Ureter (tissue), 1 donor: Measurements from ENCODE around the gene VSIG2. TPM values are rescaled to one million over a fixed set of nuclear protein-coding genes. Genes with fewer than 3 reads are reported as not detected.

Experiments used
- DNase-seq: peaks from one replicate; pipeline ENCODE4 v3.0.0-alpha.2; 2020; ENCODE audit warnings: low spot score
- total RNA-seq: library from RNA; stranded (reverse); gene quantifications from one replicate; pipeline ENCODE4 v1.2.4, GENCODE V29; 2023
- donor health status: DM: yes; HTN: yes; CAD: no.

Gene VSIG2
- total RNA-seq, 1 donor from 2014 or later = 215 TPM

- no peak for DNase-seq
Observed at GRCh38 chr11:124748481-124749343, 3.3 kb downstream of the VSIG2 start.

- DNase-seq = no peak
Observed at GRCh38 chr11:124748100-124748418, 4.0 kb downstream of the VSIG2 start.

DNA sequence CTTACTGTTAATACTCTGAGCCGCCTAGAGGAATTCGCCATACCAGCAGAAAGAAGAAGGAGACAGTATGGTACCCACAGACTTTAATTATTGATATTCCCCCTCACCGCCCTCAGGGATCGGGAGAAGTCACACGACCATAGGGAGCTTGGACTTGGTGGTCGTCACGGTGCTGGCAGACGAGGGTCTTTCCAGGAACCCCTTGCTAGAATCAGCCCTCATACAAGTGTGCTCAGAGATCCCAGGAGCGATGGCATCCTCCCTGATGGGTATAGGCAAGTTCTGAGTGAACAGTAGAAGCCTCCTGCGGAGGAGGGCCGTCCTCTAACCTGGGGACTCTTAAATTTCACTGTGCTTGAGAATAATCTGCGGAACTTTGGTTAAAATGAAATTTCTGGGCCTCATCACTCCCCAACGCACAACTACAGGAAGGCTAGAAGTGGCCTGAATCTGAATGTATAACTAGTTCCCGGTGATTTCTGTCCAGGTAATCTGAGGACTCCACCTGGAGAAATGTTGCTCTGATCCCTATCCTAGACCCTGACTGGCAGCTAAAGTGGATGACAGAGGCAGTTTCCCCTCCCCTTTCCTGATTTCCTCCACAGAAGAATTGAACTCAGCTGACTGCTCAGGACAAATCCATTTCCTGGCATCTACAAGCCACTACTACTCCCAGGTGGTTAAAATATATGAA is 4.5 kb downstream of the VSIG2 start:
- no peak for DNase-seq

GRCh38 chr11:124746621-124747243 is 5.3 kb downstream of the VSIG2 start:
- DNase-seq = peak; percentile 87

- DNase-seq = no peak
Observed at GRCh38 chr11:124745835-124746620, 6.0 kb downstream of the VSIG2 start.

GRCh38 chr11:124745270-124745834 is 6.7 kb downstream of the VSIG2 start:
- no peak for DNase-seq

- DNase-seq = no peak
Observed at GRCh38 chr11:124743050-124743449, 9.0 kb downstream of the VSIG2 start.

- DNase-seq = no peak
Observed at GRCh38 chr11:124742555-124742954, 9.5 kb downstream of the VSIG2 start.

- DNase-seq = no peak
Observed at GRCh38 chr11:124740277-124740882, 11.7 kb downstream of the VSIG2 start.

GRCh38 chr11:124739479-124740276 is 12.4 kb downstream of the VSIG2 start, which contains the start of gene NRGN:
Gene NRGN (plus strand): TSS chr11:124739942. CDS start chr11:124740085, 143 bp downstream.
- peak; percentile 90 for DNase-seq

GRCh38 chr11:124738713-124739478 is 13.2 kb downstream of the VSIG2 start:
- no peak for DNase-seq

DNA sequence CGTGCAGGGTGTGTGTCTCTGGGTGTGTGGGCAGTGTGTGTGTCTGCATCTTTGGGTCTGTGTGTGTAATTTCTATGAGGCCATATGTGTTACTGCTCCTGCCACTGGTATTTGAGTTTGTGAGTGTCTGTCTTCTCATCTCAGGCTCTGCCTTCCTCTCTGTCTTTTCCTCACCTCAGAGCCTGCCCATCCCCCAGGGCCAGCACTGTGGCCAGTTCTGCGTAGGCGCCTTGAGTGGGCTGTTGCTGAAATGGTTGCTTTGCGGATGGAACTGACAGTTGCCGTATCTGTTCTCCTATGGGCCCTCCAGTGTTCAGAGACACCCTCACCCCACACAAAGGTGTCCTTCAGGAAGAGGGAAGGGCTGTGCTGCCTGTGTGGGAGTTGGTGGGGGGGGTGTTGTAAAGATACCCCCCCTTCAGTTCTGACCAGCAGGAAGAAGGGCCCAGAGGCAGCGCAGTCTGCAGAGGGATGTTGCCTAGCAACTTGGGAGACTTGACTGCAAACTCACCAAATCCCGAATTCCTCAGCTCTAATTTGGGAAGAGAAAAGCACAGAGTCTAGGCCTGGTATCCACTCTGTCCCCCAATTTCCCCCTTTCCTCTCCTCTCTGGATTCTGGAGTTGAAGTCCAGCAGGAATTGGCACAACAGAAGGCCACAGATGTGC is 14.3 kb downstream of the VSIG2 start:
- DNase-seq = no peak

- no peak for DNase-seq
Observed at GRCh38 chr11:124736736-124737135, 15.3 kb downstream of the VSIG2 start.

DNA sequence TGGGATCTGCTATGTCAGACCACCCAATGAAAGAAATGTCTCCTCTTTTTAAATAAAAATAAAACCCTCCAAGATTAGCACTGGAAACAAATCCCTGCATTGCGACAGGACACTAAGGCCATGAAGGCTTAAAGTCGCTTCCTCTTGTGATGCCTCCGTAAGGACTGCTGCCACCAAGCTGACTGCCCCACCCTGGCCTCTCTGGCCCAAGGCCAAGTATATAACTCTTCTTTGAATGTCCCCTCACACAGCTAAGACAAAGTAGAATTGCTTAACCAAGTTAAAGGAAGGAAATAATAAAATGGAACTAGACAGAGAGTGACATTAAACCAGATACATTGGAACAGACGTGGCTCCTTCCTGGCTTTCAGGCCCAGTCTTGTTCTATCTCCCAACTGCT is 19.8 kb downstream of the VSIG2 start:
- DNase-seq = no peak

DNA sequence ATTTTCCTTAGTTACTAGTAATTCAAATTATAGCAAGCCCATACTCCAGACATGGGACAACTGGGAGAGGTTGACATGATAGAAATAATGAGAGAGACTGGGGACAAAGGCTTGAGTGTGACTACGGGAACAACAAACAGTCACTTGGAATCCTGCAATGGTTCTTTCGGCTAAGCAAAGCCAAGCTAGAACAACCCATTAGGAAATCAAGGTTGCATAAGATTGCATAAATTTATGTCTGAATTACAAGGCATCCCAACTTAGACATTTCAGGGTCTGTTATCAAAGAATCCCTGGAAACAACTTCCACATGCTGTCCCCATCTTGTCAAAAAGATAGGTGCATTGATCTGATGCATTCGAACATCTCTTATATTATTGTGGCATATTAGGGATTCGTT is 22.5 kb downstream of the VSIG2 start:
- DNase-seq = no peak

GRCh38 chr11:124728134-124728533 is 23.9 kb downstream of the VSIG2 start:
- no peak for DNase-seq

DNA sequence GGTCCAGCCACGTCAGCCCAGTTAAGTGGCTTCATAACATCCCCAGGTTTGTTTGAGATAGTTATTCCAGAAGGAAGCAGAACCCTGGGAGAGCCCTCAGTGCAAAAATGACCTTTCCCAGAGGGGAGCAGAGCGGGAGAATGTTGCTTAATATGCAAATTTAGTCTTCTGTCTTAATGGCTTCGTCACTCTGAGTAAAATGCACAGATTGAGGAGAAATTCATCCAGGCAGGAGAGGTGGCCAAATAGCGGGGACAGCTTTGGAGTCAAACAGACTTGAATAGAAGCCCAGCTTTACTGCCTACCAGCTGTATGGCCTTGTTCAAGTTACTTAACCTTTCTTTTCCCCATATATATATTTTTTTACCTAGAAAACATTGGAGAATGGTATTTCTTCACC is 24.6 kb downstream of the VSIG2 start:
- DNase-seq = no peak

DNA sequence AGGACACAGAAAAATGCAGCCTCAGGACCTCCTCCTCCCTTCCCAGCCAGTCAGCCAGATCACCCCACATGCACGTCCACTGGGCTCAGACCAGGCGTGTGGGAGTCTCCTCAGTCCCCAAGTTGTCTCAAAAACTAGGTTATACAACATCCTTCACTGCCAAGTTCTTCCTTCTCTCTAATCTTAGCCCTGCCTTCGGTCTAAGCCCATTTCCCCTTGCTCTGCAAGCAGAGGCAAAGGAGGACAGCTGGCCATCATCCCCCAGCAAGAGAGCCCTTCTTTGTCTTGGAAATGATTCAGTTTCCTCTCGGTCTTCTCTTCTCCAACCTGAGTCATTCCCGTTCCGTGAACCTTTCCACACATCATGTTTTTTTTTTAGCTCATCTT is 26.3 kb downstream of the VSIG2 start:
- no peak for DNase-seq
